Measurements from ENCODE around the gene VGLL2.

The VGLL2 gene

DNA sequence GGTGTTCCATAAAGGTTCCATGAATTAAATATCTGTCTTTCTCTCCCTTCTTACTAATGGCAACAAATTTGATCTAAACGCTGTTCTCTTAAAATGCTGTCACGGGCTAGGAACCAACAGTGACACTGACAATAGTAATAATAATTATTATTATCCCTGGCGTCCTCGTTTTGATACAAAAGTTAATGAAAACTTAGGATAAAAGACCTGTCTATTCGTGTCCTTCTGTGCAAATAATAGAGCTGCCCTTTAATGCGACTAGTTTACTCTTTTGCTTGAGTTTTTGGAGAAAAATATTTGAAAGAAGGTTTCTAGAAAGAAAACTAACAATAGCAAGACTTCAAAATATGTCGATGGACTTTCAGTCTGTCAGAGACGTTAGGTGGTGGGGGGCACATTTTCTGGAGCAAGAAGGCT, 4.3 kb downstream of the VGLL2 start:
- DNase-seq (ENCODE audit: low read depth): no peak

- DNase-seq (ENCODE audit: low read depth): peak; percentile 8
Observed at GRCh38 chr6:117270055-117270842, 4.9 kb downstream of the VGLL2 start.

- DNase-seq (ENCODE audit: low read depth): no peak
Observed at GRCh38 chr6:117270843-117271507, 5.6 kb downstream of the VGLL2 start.

DNA sequence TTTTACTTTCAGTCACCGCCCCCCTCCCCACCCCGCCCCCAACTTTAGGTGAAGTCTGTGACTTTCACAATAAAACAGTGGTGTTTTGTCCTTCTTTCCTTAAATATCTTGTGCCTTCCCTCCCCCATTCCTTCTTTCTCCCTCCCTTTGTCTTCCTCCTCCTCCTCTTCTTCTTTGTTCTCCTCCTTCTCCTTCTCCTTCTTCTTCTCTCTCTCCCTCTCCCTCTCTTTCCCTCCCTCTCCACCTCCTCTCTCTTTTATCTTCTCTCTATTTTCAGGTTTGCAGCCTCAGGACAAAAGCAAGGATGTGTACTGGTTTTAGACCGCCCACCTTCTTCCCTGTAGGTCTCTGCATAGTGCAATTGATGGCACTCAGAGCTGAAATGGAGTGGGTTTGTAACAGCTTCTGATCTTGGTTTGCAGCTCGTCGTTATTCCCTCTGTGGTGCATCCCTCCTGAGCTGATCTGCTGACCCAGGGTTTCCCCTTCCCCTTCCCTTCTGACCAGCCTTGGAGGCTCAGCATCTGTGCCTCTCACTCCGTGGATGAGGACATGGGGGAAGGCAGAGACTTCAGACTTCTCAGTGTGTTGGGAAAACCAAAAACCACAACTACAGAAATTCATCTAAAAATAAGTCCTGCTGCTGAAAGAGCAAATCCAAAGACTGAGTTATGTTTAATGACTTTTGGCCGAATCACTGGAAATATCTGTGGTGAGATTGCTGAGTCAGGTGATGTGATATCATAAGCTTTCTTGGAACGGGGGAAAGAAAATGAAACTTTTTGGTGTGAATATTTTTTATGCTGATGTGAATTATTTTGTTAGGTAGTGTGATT, 6.9 kb downstream of the VGLL2 start:
- no peak for DNase-seq (ENCODE audit: low read depth)

DNA sequence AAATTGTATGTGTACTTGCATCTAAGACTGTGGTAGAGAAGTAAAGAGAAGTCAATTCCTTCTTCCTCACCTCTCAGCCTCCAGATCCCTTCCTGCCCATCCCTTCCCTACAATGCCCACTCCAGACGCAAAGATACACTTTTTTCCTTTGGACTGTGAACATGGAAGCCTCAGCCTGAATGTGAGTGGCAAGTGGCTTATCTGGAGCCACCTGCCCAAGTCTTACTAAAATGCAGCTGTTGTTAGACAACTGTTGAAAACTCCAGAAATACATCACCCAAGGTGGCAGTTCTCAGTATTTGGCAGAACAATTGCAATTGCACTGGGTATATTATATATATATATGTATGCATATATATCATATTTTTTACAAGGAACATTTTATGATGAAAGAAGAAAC, 7.5 kb downstream of the VGLL2 start:
- no peak for DNase-seq (ENCODE audit: low read depth)

GRCh38 chr6:117275205-117275604, 9.8 kb downstream of the VGLL2 start:
- no peak for DNase-seq (ENCODE audit: low read depth)

- DNase-seq (ENCODE audit: low read depth): no peak
Observed at GRCh38 chr6:117275711-117276110, 10.4 kb downstream of the VGLL2 start.

DNA sequence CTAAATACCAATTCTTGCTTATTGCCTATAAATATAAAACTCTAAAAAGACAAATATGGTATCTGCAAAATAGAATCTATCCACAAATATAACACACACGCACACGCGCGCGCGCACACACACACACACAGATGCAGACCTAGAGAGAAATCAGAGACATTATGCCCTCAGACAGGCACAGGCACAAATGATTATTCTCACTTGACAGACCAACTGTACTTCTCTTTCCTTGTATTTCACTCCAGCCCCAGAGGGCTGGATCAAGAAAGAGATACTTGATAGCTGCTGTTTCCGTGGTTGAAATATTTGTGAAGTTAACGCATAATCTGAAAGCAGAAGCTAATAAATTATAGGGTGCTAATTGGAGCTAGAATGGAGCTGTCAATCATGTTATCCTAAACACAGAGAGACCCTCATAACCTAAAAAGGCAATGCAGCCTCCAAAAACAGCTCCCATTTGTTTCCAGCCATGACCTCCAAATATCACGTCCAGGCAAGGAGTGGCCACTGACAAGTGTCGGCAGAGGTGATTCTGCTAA, 11.5 kb downstream of the VGLL2 start:
- no peak for DNase-seq (ENCODE audit: low read depth)

- peak; percentile 9 for DNase-seq (ENCODE audit: low read depth)
Observed at GRCh38 chr6:117280922-117281321, 15.6 kb downstream of the VGLL2 start.

GRCh38 chr6:117288083-117288715, 22.8 kb downstream of the VGLL2 start:
- DNase-seq (ENCODE audit: low read depth): no peak

DNA sequence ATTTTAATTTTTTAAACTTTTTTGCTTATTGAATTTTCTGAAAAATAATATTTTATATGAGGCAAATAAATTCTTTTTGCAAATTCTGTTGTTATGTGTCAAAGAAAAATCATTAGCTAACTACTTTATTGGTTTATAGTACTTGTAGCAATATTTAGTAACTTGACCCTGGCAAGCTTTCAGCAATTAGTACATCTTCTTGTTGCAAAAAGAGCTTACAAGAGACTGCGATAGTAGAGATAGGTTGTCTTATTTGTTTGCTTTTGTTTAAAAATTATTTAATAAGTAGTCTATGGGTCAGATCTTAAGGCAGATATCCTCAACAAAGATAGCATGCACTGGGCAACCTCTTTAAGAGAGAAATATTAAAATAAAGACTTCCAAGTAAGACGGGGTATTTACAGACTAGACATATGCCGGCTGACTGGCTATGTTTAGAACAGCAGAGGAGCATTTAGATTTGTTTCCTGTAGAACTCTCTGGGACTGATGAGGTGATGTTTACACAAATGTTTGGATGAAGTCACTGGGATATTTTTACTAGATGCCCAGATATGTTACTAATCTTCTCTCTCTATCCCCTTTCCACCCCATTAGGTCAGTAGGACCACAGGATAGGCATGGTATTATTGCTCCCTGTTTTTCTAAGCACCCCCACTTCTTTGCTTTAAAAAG, 25.0 kb downstream of the VGLL2 start:
- DNase-seq (ENCODE audit: low read depth): no peak

DNA sequence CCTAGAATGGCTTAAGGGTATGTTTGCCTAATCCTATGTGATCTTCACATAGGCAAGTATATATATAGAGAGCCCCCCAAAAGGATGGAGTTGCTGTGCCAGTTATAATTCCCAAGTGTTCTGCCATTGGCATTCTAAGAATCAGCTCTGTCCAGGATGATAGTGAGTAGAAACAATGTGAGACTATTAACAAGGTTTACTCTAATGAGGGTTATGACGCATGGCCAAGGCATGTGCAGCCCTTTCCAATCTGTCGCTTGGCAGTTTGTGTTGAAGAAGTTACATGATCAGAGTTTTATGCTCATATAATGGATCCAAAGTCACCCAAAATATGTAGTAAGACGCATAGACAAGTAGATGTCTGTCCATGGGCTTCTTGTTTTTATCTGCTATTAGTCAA, 33.6 kb downstream of the VGLL2 start:
- peak; percentile 3 for DNase-seq (ENCODE audit: low read depth)

- no peak for DNase-seq (ENCODE audit: low read depth)
Observed at GRCh38 chr6:117303323-117303722, 38.0 kb downstream of the VGLL2 start.

DNA sequence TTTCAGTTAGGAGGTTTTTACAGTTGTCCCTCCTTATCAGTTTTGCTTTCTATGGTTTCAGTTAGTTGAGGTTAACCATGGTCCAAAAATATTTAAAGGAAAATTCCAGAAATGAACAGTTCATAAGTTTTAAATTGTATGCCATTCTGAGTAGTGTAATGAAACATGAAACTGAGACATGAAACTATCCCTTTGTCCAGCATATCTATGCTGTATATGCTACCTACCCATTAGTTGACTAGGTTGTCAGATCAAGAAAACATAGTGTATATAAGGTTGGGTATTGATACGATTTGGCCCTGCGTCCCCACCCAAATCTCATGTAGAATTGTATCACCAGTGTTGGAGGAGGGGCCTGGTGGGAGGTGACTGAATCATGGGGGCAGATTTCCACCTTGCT, 39.1 kb downstream of the VGLL2 start:
- DNase-seq (ENCODE audit: low read depth): no peak

- no peak for DNase-seq (ENCODE audit: low read depth)
Observed at GRCh38 chr6:117306227-117306790, 41.0 kb downstream of the VGLL2 start.

DNA sequence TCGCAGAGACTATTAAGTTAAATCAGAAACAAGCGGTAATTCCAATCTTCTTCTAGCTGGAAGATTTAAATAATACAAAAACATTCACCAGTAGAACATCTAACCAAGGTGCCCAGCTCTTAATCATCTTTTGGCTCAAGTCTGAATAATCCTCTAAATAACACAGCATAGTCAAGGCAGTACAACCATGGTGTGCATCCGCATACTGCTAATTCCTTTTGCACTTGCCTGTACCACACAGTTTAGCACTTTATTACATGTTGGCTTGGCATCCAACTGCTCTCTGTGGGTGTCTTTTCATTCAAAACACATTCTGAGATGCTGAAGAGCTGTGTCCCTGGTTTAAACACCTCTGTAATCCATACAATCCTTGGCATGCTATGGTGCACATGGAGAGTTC, 42.3 kb downstream of the VGLL2 start:
- DNase-seq (ENCODE audit: low read depth): no peak

DNA sequence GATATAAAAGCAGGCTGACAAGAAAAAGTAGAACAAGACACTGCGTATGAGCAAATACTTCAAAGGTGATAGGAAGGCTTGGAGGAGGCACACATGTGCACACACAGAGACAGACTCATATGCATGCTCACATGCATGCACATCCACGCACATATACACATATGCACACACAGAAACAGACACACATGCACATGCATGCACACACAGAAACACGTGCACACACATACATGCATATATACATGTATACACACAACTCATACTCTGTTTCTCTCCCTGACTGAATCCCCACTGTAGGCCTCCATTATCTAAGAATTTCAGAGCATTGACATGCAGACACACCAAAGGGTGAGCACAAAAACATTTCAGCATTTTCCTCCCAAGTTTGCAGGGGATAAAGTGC, 43.7 kb downstream of the VGLL2 start:
- no peak for DNase-seq (ENCODE audit: low read depth)

- DNase-seq (ENCODE audit: low read depth): no peak
Observed at GRCh38 chr6:117309611-117310010, 44.3 kb downstream of the VGLL2 start.

- no peak for DNase-seq (ENCODE audit: low read depth)
Observed at GRCh38 chr6:117311310-117311709, 46.0 kb downstream of the VGLL2 start.

- DNase-seq (ENCODE audit: low read depth): no peak
Observed at GRCh38 chr6:117311726-117312125, 46.4 kb downstream of the VGLL2 start.

DNA sequence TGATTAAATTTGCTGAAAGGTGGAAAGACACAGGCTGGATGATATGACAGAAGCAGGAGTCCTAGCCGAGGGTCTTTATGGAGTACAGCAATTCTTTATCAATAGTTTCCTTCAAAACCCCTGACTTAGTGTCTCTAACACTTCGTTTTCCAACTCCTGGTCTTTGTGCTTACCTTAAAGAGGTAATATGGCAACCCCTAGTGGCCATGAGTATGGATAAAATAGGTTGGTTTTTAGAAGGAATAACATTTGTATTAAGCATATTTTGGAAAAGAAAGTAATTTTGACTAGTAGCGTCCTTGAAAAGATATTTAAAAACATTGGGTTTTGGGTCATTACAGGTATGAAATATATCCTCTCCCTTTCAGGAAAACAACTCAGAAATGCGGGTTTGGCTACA, 51.9 kb downstream of the VGLL2 start:
- DNase-seq (ENCODE audit: low read depth): peak; percentile 7
